IMR-90 (cell line): Measurements from ENCODE around the gene ANAPC5. TPM values are rescaled to one million over a fixed set of nuclear protein-coding genes. Genes with fewer than 3 reads are reported as not detected.

Source experiments
- ATAC-seq: fragments of 200-7000 bp; cut with Tn5 transposase; 2 replicates; pipeline ENCODE4 v1.9.1; 2020; ENCODE audit warnings: low read depth, mild to moderate bottlenecking, moderate library complexity
- BruUV-seq: library from RNA; stranded (reverse); fragments of 400-500 nt; replicated peaks from 2 replicates; lab custom pipeline; 2021; lab: Mats Ljungman, UMichigan
- CTCF ChIA-PET: fragments of 300-600 bp; formaldehyde crosslinking; extraction: SDS; loops from one replicate; lab custom pipeline; 2021; ENCODE audit warnings: antibody characterized with exemption; lab: Yijun Ruan, JAX
- POLR2A ChIA-PET: fragments of 300-600 bp; sonication (Branson Sonifier 250); formaldehyde crosslinking; loops from one replicate; lab custom pipeline; 2022; ENCODE audit warnings: antibody characterized with exemption; ENCODE audit not compliant: unreplicated experiment; lab: Charles Lee
- DNase-seq: peaks from one replicate; pipeline ENCODE4 v3.0.0; 2013
- H2AFZ ChIP-seq: replicated peaks from 2 replicates; pipeline ENCODE3; 2013; ENCODE audit warnings: low read length, mild to moderate bottlenecking; ENCODE audit not compliant: poor library complexity
- H2AK5ac ChIP-seq: 2 replicates; pipeline ENCODE4 v1.6.1; 2013; ENCODE audit warnings: low read depth, low read length, inconsistent platforms
- H2AK9ac ChIP-seq: replicated peaks from 2 replicates; pipeline ENCODE3; 2013; ENCODE audit warnings: mild to moderate bottlenecking, low read depth, low read length, moderate library complexity; ENCODE audit not compliant: poor library complexity
- H2BK120ac ChIP-seq: 2 replicates; pipeline ENCODE4 v1.6.1; 2013; ENCODE audit warnings: low read depth, low read length, inconsistent platforms
- H2BK15ac ChIP-seq: 3 replicates; pipeline ENCODE4 v1.6.1; 2013; ENCODE audit warnings: low read depth, low read length, inconsistent platforms
- H2BK20ac ChIP-seq: 2 replicates; pipeline ENCODE4 v1.6.1; 2013; ENCODE audit warnings: low read depth, mild to moderate bottlenecking, inconsistent platforms, low read length, moderate library complexity
- H2BK5ac ChIP-seq: 2 replicates; pipeline ENCODE4 v1.6.1; 2013; ENCODE audit warnings: mild to moderate bottlenecking, low read depth, low read length, inconsistent platforms; ENCODE audit not compliant: poor library complexity, severe bottlenecking
- H3K14ac ChIP-seq: replicated peaks from 2 replicates; pipeline ENCODE4 v1.6.1; 2013; ENCODE audit warnings: low read depth, low read length, inconsistent platforms
- H3K18ac ChIP-seq: 2 replicates; pipeline ENCODE4 v1.6.1; 2013; ENCODE audit warnings: low read depth, low read length, control low read depth
- H3K23ac ChIP-seq: 2 replicates; pipeline ENCODE4 v1.6.1; 2013; ENCODE audit warnings: low read depth, low read length, inconsistent platforms
- H3K27ac ChIP-seq: 2 replicates; pipeline ENCODE4 v1.5.1; 2013; ENCODE audit warnings: mild to moderate bottlenecking, control low read depth, low read length; ENCODE audit not compliant: insufficient read depth
- H3K27me3 ChIP-seq: 2 replicates; pipeline ENCODE4 v1.6.1; 2013; ENCODE audit warnings: low read length; ENCODE audit not compliant: control insufficient read depth, insufficient read depth
- H3K36me3 ChIP-seq: 2 replicates; pipeline ENCODE4 v1.6.1; 2013; ENCODE audit warnings: low read length, mixed read lengths; ENCODE audit not compliant: control insufficient read depth, insufficient read depth
- H3K4ac ChIP-seq: 2 replicates; pipeline ENCODE4 v1.6.1; 2013; ENCODE audit warnings: low read depth, low read length, inconsistent platforms
- H3K4me1 ChIP-seq: 2 replicates; pipeline ENCODE4 v1.6.1; 2013; ENCODE audit warnings: low read length, mixed read lengths; ENCODE audit not compliant: control insufficient read depth, insufficient read depth
- H3K4me2 ChIP-seq: 2 replicates; pipeline ENCODE4 v1.6.1; 2013; ENCODE audit warnings: low read depth, mild to moderate bottlenecking, control low read depth, low read length, moderate library complexity
- H3K4me3 ChIP-seq: 2 replicates; pipeline ENCODE4 v1.5.1; 2013; ENCODE audit warnings: low read depth, mild to moderate bottlenecking, control low read depth, low read length, moderate library complexity; ENCODE audit not compliant: insufficient read depth
- H3K56ac ChIP-seq: 2 replicates; pipeline ENCODE4 v1.6.1; 2013; ENCODE audit warnings: low read length, inconsistent platforms; ENCODE audit not compliant: insufficient read depth; ENCODE audit errors: extremely low read depth
- H3K79me1 ChIP-seq, 2 experiments: 2 replicates each; pipeline ENCODE4 v1.6.1; 2013; ENCODE audit warnings: low read length in 2 of 2, inconsistent platforms in 1 of 2, low read depth in 1 of 2
- H3K9ac ChIP-seq: 2 replicates; pipeline ENCODE4 v1.6.1; 2013; ENCODE audit warnings: low read depth, low read length, control low read depth
- H3K9me1 ChIP-seq: 2 replicates; pipeline ENCODE4 v1.6.1; 2013; ENCODE audit warnings: low read length, inconsistent platforms; ENCODE audit not compliant: insufficient read depth
- H3K9me3 ChIP-seq: 2 replicates; pipeline ENCODE4 v1.6.1; 2013; ENCODE audit warnings: low read length; ENCODE audit not compliant: control insufficient read depth, insufficient read depth
- H4K20me1 ChIP-seq: 2 replicates; pipeline ENCODE4 v1.6.1; 2013; ENCODE audit warnings: low read length, inconsistent platforms; ENCODE audit not compliant: insufficient read depth
- H4K5ac ChIP-seq: 2 replicates; pipeline ENCODE4 v1.6.1; 2013; ENCODE audit warnings: mild to moderate bottlenecking, low read depth, low read length, control low read depth
- H4K8ac ChIP-seq, 2 experiments: 2 replicates each; pipeline ENCODE4 v1.6.1; 2013; ENCODE audit warnings: low read depth in 2 of 2, low read length in 2 of 2, control low read depth in 1 of 2, inconsistent platforms in 1 of 2
- H4K91ac ChIP-seq: 2 replicates; pipeline ENCODE4 v1.6.1; 2013; ENCODE audit warnings: low read depth, low read length, inconsistent platforms; ENCODE audit not compliant: insufficient read depth
- BHLHE40 ChIP-seq: fragments of 150-350 bp; IDR thresholded peaks from 2 replicates; pipeline ENCODE4 v1.6.1; 2016; ENCODE audit warnings: mild to moderate bottlenecking, low read depth, low read length
- CEBPB ChIP-seq: IDR thresholded peaks from 2 replicates; pipeline ENCODE4 v1.6.1; 2012; ENCODE audit warnings: low read depth, low read length, improper control_type of control experiment
- CHD1 ChIP-seq: IDR thresholded peaks from 2 replicates; pipeline ENCODE4 v1.6.1; 2012; ENCODE audit warnings: low read depth, low read length, improper control_type of control experiment
- CTCF ChIP-seq: conservative IDR thresholded peaks from 2 replicates; pipeline ENCODE4 v1.5.1; 2012; ENCODE audit warnings: mild to moderate bottlenecking, low read depth, low read length, improper control_type of control experiment
- FOS ChIP-seq: fragments of 150-350 bp; IDR thresholded peaks from 2 replicates; pipeline ENCODE4 v1.6.1; 2016; ENCODE audit warnings: low read depth, low read length
- MAFK ChIP-seq: IDR thresholded peaks from 2 replicates; pipeline ENCODE4 v1.6.1; 2012; ENCODE audit warnings: low read depth, low read length, improper control_type of control experiment
- MAZ ChIP-seq: IDR thresholded peaks from 2 replicates; pipeline ENCODE4 v1.6.1; 2012; ENCODE audit warnings: low read depth, mild to moderate bottlenecking, low read length, improper control_type of control experiment, moderate library complexity, borderline replicate concordance
- MXI1 ChIP-seq: IDR thresholded peaks from 2 replicates; pipeline ENCODE4 v1.6.1; 2012; ENCODE audit warnings: low read depth, mild to moderate bottlenecking, low read length, moderate library complexity, borderline replicate concordance
- NFE2L2 ChIP-seq: fragments of 150-350 bp; IDR thresholded peaks from 2 replicates; pipeline ENCODE4 v1.6.1; 2016; ENCODE audit warnings: low read depth, mild to moderate bottlenecking, low read length
- POLR2A ChIP-seq: IDR thresholded peaks from 2 replicates; pipeline ENCODE4 v1.6.1; 2012; ENCODE audit warnings: mild to moderate bottlenecking, low read depth, low read length
- RAD21 ChIP-seq: IDR thresholded peaks from 2 replicates; pipeline ENCODE4 v1.6.1; 2012; ENCODE audit warnings: low read length, improper control_type of control experiment
- RCOR1 ChIP-seq: IDR thresholded peaks from 2 replicates; pipeline ENCODE4 v1.6.1; 2012; ENCODE audit warnings: mild to moderate bottlenecking, low read length, improper control_type of control experiment; ENCODE audit not compliant: insufficient replicate concordance
- RFX5 ChIP-seq: IDR thresholded peaks from 2 replicates; pipeline ENCODE4 v1.8.0; 2012; ENCODE audit warnings: low read depth, mild to moderate bottlenecking, low read length, moderate library complexity
- SMC3 ChIP-seq: fragments of 150-350 bp; IDR thresholded peaks from 2 replicates; pipeline ENCODE4 v1.6.1; 2016; ENCODE audit warnings: low read depth, mild to moderate bottlenecking, antibody characterized with exemption, low read length, moderate library complexity
- USF2 ChIP-seq: fragments of 150-350 bp; IDR thresholded peaks from 2 replicates; pipeline ENCODE4 v1.6.1; 2017; ENCODE audit warnings: mild to moderate bottlenecking, antibody characterized with exemption, low read length, low read depth
- WGBS, 2 experiments: methylation state at CpG; one replicate each; pipeline versions ENCODE4 v1.1.5 to v1.1.7; 2013; ENCODE audit warnings: missing lambda C conversion rate in 2 of 2; ENCODE audit not compliant: insufficient read length in 1 of 2; ENCODE audit errors: extremely low coverage in 2 of 2; 5-methylcytosine and 5-hydroxymethylcytosine counted together
- dilution Hi-C: fragments of 300-500 bp; cut with HindIII; formaldehyde crosslinking; loops from one replicate; pipeline ENCODE4 v1.14.3; 2018; ENCODE audit warnings: low sequenced_read_pairs; ENCODE audit not compliant: unreplicated experiment
- in situ Hi-C: fragments of 300-500 bp; cut with MboI; formaldehyde crosslinking; loops from 3 replicates; pipeline ENCODE4 v1.14.3; 2019; ENCODE audit warnings: low sequenced_read_pairs, inconsistent platforms, mixed read lengths
- intact Hi-C: fragments of 100-400 bp; cut with micrococcal nuclease; formaldehyde crosslinking; loops from 2 replicates; pipeline ENCODE4 v1.10.0; 2022
- polyA plus RNA-seq, 3 experiments: library from polyadenylated mRNA; depleted of rRNA; stranded (reverse); fragments of >200 nt; gene quantifications; 2 replicates each; pipeline ENCODE4 v1.2.3, GENCODE V29; 2012; ENCODE audit warnings: low replicate concordance in 1 of 3
- total RNA-seq: library from RNA; depleted of rRNA; stranded (reverse); fragments of >200 nt; gene quantifications from 2 replicates; pipeline ENCODE4 v1.2.3, GENCODE V29; 2012
- TF ChIP-seq, protein P1 (sequence below): fragments of 150-350 bp; IDR thresholded peaks from 2 replicates; pipeline ENCODE4 v1.6.1; 2016; ENCODE audit warnings: low read depth, mild to moderate bottlenecking, low read length, moderate library complexity, borderline replicate concordance

Gene ANAPC5
- total and polyA plus RNA-seq, 2 of the 4 experiments (the other 2 are of a cell fraction) = 157 to 211 TPM

- H3K27me3 ChIP-seq = no peaks in the 10 kb centered on the region
- ChIA-PET POLR2A (no interaction called here), CTCF (no interaction called here)
- H4K5ac ChIP-seq = no peak overlapping the region
- no peak overlapping the region for H2AK9ac ChIP-seq
- H3K18ac ChIP-seq = no peak overlapping the region
- dilution Hi-C loops (no loop called here), in situ Hi-C loops (no loop called here), intact Hi-C loops (no loop called here)
- H2AK5ac ChIP-seq = no peak overlapping the region
- H3K4me3 ChIP-seq = no peak overlapping the region
- no peak overlapping the region for H4K8ac ChIP-seq
- H2BK5ac ChIP-seq = no peak overlapping the region
- peaks cover 24% of the 10 kb centered on the region for H3K36me3 ChIP-seq
- H3K4me1 ChIP-seq = no peaks in the 10 kb centered on the region
- no peak for ATAC-seq
- WGBS, 2 experiments = 80% methylated on average over 5 of the region's 11 CpGs; no CpG with 5 or more reads in 1 of the 2 experiments
- H3K4ac ChIP-seq = no peak overlapping the region
- no peak overlapping the region for H3K9ac ChIP-seq
- H2BK20ac ChIP-seq = no peak overlapping the region
- H3K9me1 ChIP-seq = no peaks in the 10 kb centered on the region
- TF ChIP-seq RFX5 = no peak
- no peak for TF ChIP-seq USF2
- no peak for TF ChIP-seq CTCF
- TF ChIP-seq FOS = no peak
- TF ChIP-seq NFE2L2 = no peak
- TF ChIP-seq MAZ = no peak
- no peak for TF ChIP-seq BHLHE40
- no peak for TF ChIP-seq MXI1
- no peak for TF ChIP-seq RAD21
- TF ChIP-seq CHD1 = no peak
- TF ChIP-seq, protein P1, sequence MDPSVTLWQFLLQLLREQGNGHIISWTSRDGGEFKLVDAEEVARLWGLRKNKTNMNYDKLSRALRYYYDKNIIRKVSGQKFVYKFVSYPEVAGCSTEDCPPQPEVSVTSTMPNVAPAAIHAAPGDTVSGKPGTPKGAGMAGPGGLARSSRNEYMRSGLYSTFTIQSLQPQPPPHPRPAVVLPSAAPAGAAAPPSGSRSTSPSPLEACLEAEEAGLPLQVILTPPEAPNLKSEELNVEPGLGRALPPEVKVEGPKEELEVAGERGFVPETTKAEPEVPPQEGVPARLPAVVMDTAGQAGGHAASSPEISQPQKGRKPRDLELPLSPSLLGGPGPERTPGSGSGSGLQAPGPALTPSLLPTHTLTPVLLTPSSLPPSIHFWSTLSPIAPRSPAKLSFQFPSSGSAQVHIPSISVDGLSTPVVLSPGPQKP = no peak
- TF ChIP-seq CEBPB = no peak
- TF ChIP-seq SMC3 = no peak
- no peak for TF ChIP-seq MAFK
- no peak for TF ChIP-seq POLR2A
- TF ChIP-seq RCOR1 = no peak
- H2AFZ ChIP-seq = no peak overlapping the region
- H4K20me1 ChIP-seq = peaks cover 4% of the 10 kb centered on the region; the same call in 1 of the 2 replicates
- no TSS peak for BruUV-seq
- H3K14ac ChIP-seq = no peak overlapping the region
- no peak overlapping the region for H3K27ac ChIP-seq
- no peak overlapping the region for H2BK15ac ChIP-seq
- peaks cover 4 to 9% of the 10 kb centered on the region in 2 experiments for H3K79me1 ChIP-seq
- no peak overlapping the region for H4K91ac ChIP-seq
- no peak overlapping the region for H3K4me2 ChIP-seq
- no peaks in the 10 kb centered on the region for H3K9me3 ChIP-seq
- H2BK120ac ChIP-seq = no peak overlapping the region
- no peak overlapping the region for H3K23ac ChIP-seq
- H3K56ac ChIP-seq = no peak overlapping the region
- no peak for DNase-seq
These were observed 34.1 kb downstream of the ANAPC5 start for GRCh38 chr12:121318121-121318520.
